AG09319 (cell line): ENCODE results near the gene POC1A.

Source experiments
- DNase-seq: peaks from one replicate; pipeline ENCODE4 v3.0.0-alpha.2; 2010; ENCODE audit warnings: low read depth; ENCODE audit errors: extremely low read depth
- CTCF ChIP-seq: IDR thresholded peaks from 2 replicates; pipeline ENCODE4 v1.5.1; 2011; ENCODE audit warnings: low read depth, mild to moderate bottlenecking, inconsistent platforms, low read length, moderate library complexity

The POC1A gene

GRCh38 chr3:52109611-52110301, 44.5 kb downstream of the POC1A start:
- TF ChIP-seq CTCF, result no peak
- no peak for DNase-seq

GRCh38 chr3:52108302-52109232, 45.7 kb downstream of the POC1A start:
- no peak for DNase-seq
- TF ChIP-seq CTCF, result peak; percentile 36

GRCh38 chr3:52106951-52107611, 47.1 kb downstream of the POC1A start:
- no peak for TF ChIP-seq CTCF
- no peak for DNase-seq

GRCh38 chr3:52104684-52105640, 49.3 kb downstream of the POC1A start:
- no peak for DNase-seq
- TF ChIP-seq CTCF, result no peak

GRCh38 chr3:52102934-52103333, 51.3 kb downstream of the POC1A start:
- TF ChIP-seq CTCF, result no peak
- DNase-seq, result no peak

GRCh38 chr3:52099001-52099401, 55.2 kb downstream of the POC1A start:
- no peak for DNase-seq
- no peak for TF ChIP-seq CTCF
